OCI-LY7 (cell line): ENCODE results near the gene POLD3. TPM values are rescaled to one million over a fixed set of nuclear protein-coding genes. Genes with fewer than 3 reads are reported as not detected.

Experiments
- BruUV-seq: library from RNA; stranded (reverse); fragments of 400-500 nt; replicated peaks from 2 replicates; lab custom pipeline; 2021; lab: Mats Ljungman, UMichigan
- CTCF ChIA-PET: fragments of 300-600 bp; sonication (Branson Sonifier 250); formaldehyde crosslinking; loops from one replicate; lab custom pipeline; 2022; ENCODE audit warnings: antibody characterized with exemption; ENCODE audit not compliant: unreplicated experiment; lab: Charles Lee
- POLR2A ChIA-PET: fragments of 300-600 bp; sonication (Branson Sonifier 250); formaldehyde crosslinking; loops from one replicate; lab custom pipeline; 2022; ENCODE audit warnings: antibody characterized with exemption; lab: Charles Lee
- DNase-seq: peaks from one replicate; pipeline ENCODE4 v3.0.0-alpha.2; 2015; ENCODE audit warnings: low spot score
- H2AFZ ChIP-seq: fragments of 200-600 bp; sonication (generic), shearing (Covaris generic); 2 replicates; pipeline ENCODE4 v1.6.1; 2014; ENCODE audit warnings: mild to moderate bottlenecking, antibody characterized with exemption, low read length, moderate library complexity
- H3K27ac ChIP-seq: fragments of 200-600 bp; sonication (generic); 2 replicates; pipeline ENCODE4 v1.5.1; 2014; ENCODE audit warnings: mixed run types, low read depth, mild to moderate bottlenecking, moderate library complexity, low read length, inconsistent platforms; ENCODE audit not compliant: poor library complexity, severe bottlenecking
- H3K36me3 ChIP-seq: fragments of 200-600 bp; sonication (generic); 2 replicates; pipeline ENCODE4 v1.6.1; 2014; ENCODE audit warnings: mild to moderate bottlenecking, antibody characterized with exemption, low read length, moderate library complexity, mixed read lengths; ENCODE audit not compliant: insufficient read depth
- H3K4me1 ChIP-seq: fragments of 200-600 bp; sonication (generic); 2 replicates; pipeline ENCODE4 v1.5.1; 2014; ENCODE audit warnings: mild to moderate bottlenecking, low read length; ENCODE audit not compliant: insufficient read depth, poor library complexity, severe bottlenecking
- H3K4me2 ChIP-seq: fragments of 200-600 bp; sonication (generic); 2 replicates; pipeline ENCODE4 v1.6.1; 2014; ENCODE audit warnings: mild to moderate bottlenecking, low read length
- H3K4me3 ChIP-seq: fragments of 200-600 bp; sonication (generic); 2 replicates; pipeline ENCODE4 v1.5.1; 2014; ENCODE audit warnings: mild to moderate bottlenecking, low read depth, low read length; ENCODE audit not compliant: poor library complexity, severe bottlenecking
- H3K79me2 ChIP-seq: fragments of 200-600 bp; sonication (generic); 2 replicates; pipeline ENCODE4 v1.6.1; 2016; ENCODE audit warnings: low read depth, mild to moderate bottlenecking, low read length, moderate library complexity, mixed read lengths; ENCODE audit not compliant: insufficient read depth
- H3K9me2 ChIP-seq: fragments of 200-600 bp; sonication (generic); 2 replicates; pipeline ENCODE4 v1.6.1; 2016; ENCODE audit warnings: mild to moderate bottlenecking, low read length, mixed read lengths; ENCODE audit not compliant: insufficient read depth
- H3K9me3 ChIP-seq: fragments of 200-600 bp; sonication (generic); 2 replicates; pipeline ENCODE4 v1.6.1; 2014; ENCODE audit warnings: mild to moderate bottlenecking, mixed run types, low read length, mixed read lengths
- H4K20me1 ChIP-seq: fragments of 200-600 bp; sonication (generic); 2 replicates; pipeline ENCODE4 v1.6.1; 2014; ENCODE audit warnings: mild to moderate bottlenecking, antibody characterized with exemption, low read length, moderate library complexity, mixed read lengths; ENCODE audit not compliant: insufficient read depth
- EZH2phosphoT487 ChIP-seq: fragments of 200-600 bp; sonication (generic); IDR thresholded peaks from 2 replicates; pipeline ENCODE4 v1.6.1; 2018; ENCODE audit warnings: low read depth, borderline replicate concordance, mild to moderate bottlenecking, mixed run types, antibody characterized with exemption, low read length, moderate library complexity, mixed read lengths
- intact Hi-C: fragments of 100-400 bp; cut with micrococcal nuclease; formaldehyde crosslinking; loops from one replicate; pipeline ENCODE4 v1.10.0; 2022; ENCODE audit not compliant: unreplicated experiment
- total RNA-seq, 2 experiments: library from RNA; depleted of rRNA in 1 of 2; stranded (reverse); fragments of >200 nt in 1 of 2; shearing (Covaris generic) in 1 of 2; gene quantifications; 2 replicates each; pipeline ENCODE4 v1.2.3, GENCODE V29; 2014 to 2022
- TF ChIP-seq, protein P1 (sequence below): fragments of 200-600 bp; sonication (generic); conservative IDR thresholded peaks from 2 replicates; pipeline ENCODE4 v1.5.1; 2014; ENCODE audit warnings: mild to moderate bottlenecking, antibody characterized with exemption, low read length, moderate library complexity, mixed read lengths

The POLD3 gene
- total RNA-seq, 2 experiments from 2014 or later = 38.8 to 39.3 TPM

DNA sequence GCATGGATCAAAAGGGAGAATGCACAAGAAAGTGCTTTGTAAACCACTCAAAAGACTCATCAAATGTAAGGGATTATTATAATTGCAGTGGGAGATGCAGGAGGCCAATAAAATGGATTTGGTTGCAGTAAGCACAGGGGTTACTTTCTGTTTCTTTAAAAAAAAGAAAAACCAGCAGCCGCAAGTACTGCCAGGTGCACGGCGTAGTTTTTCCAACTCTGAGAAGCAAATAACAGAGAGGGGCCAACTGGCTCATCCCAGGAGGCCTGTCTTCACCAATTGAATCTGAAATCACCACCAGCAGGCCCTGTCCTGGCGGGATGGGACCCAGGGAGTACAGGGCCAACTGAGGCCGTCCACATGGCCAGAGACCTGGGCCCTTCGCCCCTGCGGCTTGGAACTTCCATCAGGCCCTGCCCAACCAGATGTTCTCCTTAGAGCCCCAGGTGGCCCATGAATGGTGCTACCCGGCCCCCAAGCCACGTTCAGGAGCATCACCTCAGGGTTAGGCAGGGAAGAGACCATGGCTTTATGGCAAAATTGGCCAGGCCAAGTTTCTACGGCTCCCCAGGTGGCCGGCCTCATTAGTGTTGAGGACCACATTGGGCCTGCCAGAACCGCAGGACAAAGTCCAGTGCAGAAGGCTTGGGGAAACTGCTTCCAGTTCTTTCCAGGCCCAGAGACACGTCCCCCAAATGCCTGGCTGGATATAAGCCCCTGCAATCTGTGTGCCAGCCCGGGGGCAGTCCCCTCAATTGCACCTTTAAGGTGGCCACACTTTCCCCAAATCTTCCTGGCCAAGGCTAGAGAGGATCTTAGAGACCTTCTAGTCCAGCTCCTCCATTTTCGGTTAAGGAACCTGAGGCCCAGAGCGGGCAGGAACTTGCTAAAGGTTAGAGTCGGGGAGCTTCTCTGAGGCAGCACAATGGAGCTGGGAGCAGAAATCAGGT is 77.1 kb downstream of the POLD3 start:
- H3K9me3 ChIP-seq = no peaks in the 10 kb centered on the region
- no peak overlapping the region for H3K4me3 ChIP-seq
- H2AFZ ChIP-seq = no peak overlapping the region
- intact Hi-C loops = loop anchor here (10.0 kb wide), 1 partner anchor 55 kb away; no protein-coding TSS in a partner anchor
- no peak for TF ChIP-seq EZH2phosphoT487
- TF ChIP-seq, protein P1, sequence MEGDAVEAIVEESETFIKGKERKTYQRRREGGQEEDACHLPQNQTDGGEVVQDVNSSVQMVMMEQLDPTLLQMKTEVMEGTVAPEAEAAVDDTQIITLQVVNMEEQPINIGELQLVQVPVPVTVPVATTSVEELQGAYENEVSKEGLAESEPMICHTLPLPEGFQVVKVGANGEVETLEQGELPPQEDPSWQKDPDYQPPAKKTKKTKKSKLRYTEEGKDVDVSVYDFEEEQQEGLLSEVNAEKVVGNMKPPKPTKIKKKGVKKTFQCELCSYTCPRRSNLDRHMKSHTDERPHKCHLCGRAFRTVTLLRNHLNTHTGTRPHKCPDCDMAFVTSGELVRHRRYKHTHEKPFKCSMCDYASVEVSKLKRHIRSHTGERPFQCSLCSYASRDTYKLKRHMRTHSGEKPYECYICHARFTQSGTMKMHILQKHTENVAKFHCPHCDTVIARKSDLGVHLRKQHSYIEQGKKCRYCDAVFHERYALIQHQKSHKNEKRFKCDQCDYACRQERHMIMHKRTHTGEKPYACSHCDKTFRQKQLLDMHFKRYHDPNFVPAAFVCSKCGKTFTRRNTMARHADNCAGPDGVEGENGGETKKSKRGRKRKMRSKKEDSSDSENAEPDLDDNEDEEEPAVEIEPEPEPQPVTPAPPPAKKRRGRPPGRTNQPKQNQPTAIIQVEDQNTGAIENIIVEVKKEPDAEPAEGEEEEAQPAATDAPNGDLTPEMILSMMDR = no peak
- no peaks in the 10 kb centered on the region for H3K4me1 ChIP-seq
- no peak overlapping the region for H3K4me2 ChIP-seq
- CTCF ChIA-PET = no interaction called here
- DNase-seq = no peak
- no peaks in the 10 kb centered on the region for H3K9me2 ChIP-seq
- H3K27ac ChIP-seq = no peak overlapping the region
- POLR2A ChIA-PET = no interaction called here
- no peaks in the 10 kb centered on the region for H3K79me2 ChIP-seq
- BruUV-seq = no TSS peak
- no peaks in the 10 kb centered on the region for H4K20me1 ChIP-seq
- H3K36me3 ChIP-seq = no peaks in the 10 kb centered on the region

DNA sequence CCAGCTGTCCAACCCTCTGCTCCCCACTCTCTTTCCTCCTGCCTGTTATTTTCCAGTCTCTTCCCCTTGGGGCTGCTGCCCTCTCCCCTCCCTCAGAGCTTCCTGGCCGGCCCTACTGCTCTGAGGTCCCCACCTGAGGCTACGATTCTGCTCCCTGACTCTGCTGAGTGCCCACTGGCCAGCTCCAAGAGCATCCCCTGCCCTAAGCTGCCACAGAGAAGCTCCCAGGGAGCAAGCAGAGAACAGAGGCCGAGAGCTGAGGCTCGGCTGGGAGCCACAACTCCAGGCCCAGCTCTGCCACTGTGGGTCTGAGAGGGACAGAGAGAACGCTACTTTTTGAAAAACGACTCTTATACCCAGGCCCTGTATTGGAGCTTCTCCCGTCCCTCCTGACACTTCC is 77.8 kb downstream of the POLD3 start:
- Histone ChIP-seq H3K4me2 (no peak overlapping the region), H2AFZ (no peak overlapping the region), H3K79me2 (no peaks in the 10 kb centered on the region), H3K27ac (no peak overlapping the region), H4K20me1 (no peaks in the 10 kb centered on the region), H3K4me3 (no peak overlapping the region), H3K36me3 (no peaks in the 10 kb centered on the region), H3K9me2 (no peaks in the 10 kb centered on the region), H3K9me3 (no peaks in the 10 kb centered on the region), H3K4me1 (no peaks in the 10 kb centered on the region)
- intact Hi-C loops = loop anchor here (10.0 kb wide), 1 partner anchor 55 kb away; no protein-coding TSS in a partner anchor
- POLR2A ChIA-PET = no interaction called here
- no TSS peak for BruUV-seq
- DNase-seq = no peak
- CTCF ChIA-PET = interaction anchor here (0.6 kb wide), 1 partner anchor 103 kb away, joined by 3 read pairs; no protein-coding TSS in a partner anchor
- TF ChIP-seq, protein P1 = no peak
- no peak for TF ChIP-seq EZH2phosphoT487
